GM12878 (cell line): Measurements from ENCODE around the gene ARHGAP15. TPM values are rescaled to one million over a fixed set of nuclear protein-coding genes. Genes with fewer than 3 reads are reported as not detected.

Source experiments
- ATAC-seq: fragments of 200-7000 bp; cut with Tn5 transposase; 3 replicates; pipeline ENCODE4 v1.9.1; 2020; ENCODE audit warnings: mild to moderate bottlenecking, moderate library complexity
- BruUV-seq: library from RNA; stranded (reverse); fragments of 400-500 nt; replicated peaks from 2 replicates; lab custom pipeline; 2021; lab: Mats Ljungman, UMichigan
- CTCF ChIA-PET: fragments of 300-600 bp; sonication (Branson Sonifier 250); formaldehyde crosslinking; extraction: SDS; loops from one replicate; lab custom pipeline; 2021; ENCODE audit warnings: inconsistent platforms; lab: Yijun Ruan, JAX
- POLR2A ChIA-PET: fragments of 350-600 bp; formaldehyde crosslinking; extraction: SDS; loops from one replicate; lab custom pipeline; 2021; ENCODE audit warnings: inconsistent platforms; lab: Charles Lee
- RAD21 ChIA-PET: fragments of 300-600 bp; sonication (Branson Sonifier 250); formaldehyde crosslinking; loops from one replicate; lab custom pipeline; 2023; ENCODE audit warnings: antibody characterized with exemption; ENCODE audit not compliant: unreplicated experiment; lab: Charles Lee
- SMC1A ChIA-PET: fragments of 300-600 bp; sonication (Branson Sonifier 250); formaldehyde crosslinking; loops from one replicate; lab custom pipeline; 2023; ENCODE audit not compliant: unreplicated experiment, uncharacterized antibody; lab: Charles Lee
- DNase-seq: peaks from one replicate; pipeline ENCODE4 v3.0.0-alpha.2; 2011; ENCODE audit warnings: low read depth, low spot score
- FAIRE-seq: peaks from 3 replicates; lab custom pipeline; 2011; peaks lifted over from hg19 to GRCh38; lab: Jason Lieb, UNC
- H2AFZ ChIP-seq: 2 replicates; pipeline ENCODE4 v1.6.0; 2011; ENCODE audit warnings: low read depth, low read length, control low read depth; ENCODE audit not compliant: control insufficient read depth
- H3K27ac ChIP-seq: 2 replicates; pipeline ENCODE4 v1.5.1; 2011; ENCODE audit warnings: control low read depth; ENCODE audit not compliant: control insufficient read depth, insufficient read depth
- H3K27me3 ChIP-seq, 2 experiments: replicated peaks in 1 of 2; 2 replicates each; pipeline versions ENCODE4 v1.6.0 to v1.6.1; 2011; ENCODE audit warnings: low read length in 1 of 2; ENCODE audit not compliant: control insufficient read depth in 2 of 2, insufficient read depth in 2 of 2
- H3K36me3 ChIP-seq, 2 experiments: 2 replicates each; pipeline ENCODE4 v1.5.1; 2011; ENCODE audit warnings: low read length in 1 of 2; ENCODE audit not compliant: control insufficient read depth in 2 of 2, insufficient read depth in 2 of 2
- H3K4me1 ChIP-seq: 2 replicates; pipeline ENCODE4 v1.6.1; 2011; ENCODE audit warnings: mild to moderate bottlenecking, low read length, moderate library complexity, mixed read lengths; ENCODE audit not compliant: control insufficient read depth, insufficient read depth
- H3K4me2 ChIP-seq: 2 replicates; pipeline ENCODE4 v1.6.0; 2011; ENCODE audit warnings: control low read depth; ENCODE audit not compliant: control insufficient read depth, insufficient read depth
- H3K4me3 ChIP-seq: fragments of 200-600 bp; sonication (generic); 2 replicates; pipeline ENCODE4 v1.5.1; 2016
- H3K79me2 ChIP-seq: 2 replicates; pipeline ENCODE4 v1.6.0; 2011; ENCODE audit warnings: low read length; ENCODE audit not compliant: control insufficient read depth, insufficient read depth
- H3K9ac ChIP-seq: 2 replicates; pipeline ENCODE4 v1.8.0; 2011; ENCODE audit warnings: low read length, control low read depth, mixed read lengths; ENCODE audit not compliant: control insufficient read depth, insufficient read depth
- H3K9me3 ChIP-seq: replicated peaks from 3 replicates; pipeline ENCODE4 v1.5.1; 2011; ENCODE audit warnings: mild to moderate bottlenecking, low read length; ENCODE audit not compliant: control insufficient read depth, insufficient read depth
- H4K20me1 ChIP-seq: 2 replicates; pipeline ENCODE4 v1.6.0; 2011; ENCODE audit not compliant: control insufficient read depth, insufficient read depth
- CTCF ChIP-seq, 3 experiments: IDR thresholded peaks in 2 of 3; conservative IDR thresholded peaks in 1 of 3; 2 replicates each; pipeline ENCODE4 v1.5.1; 2011; ENCODE audit warnings: low read depth in 3 of 3, low read length in 3 of 3, mild to moderate bottlenecking in 3 of 3, control low read depth in 2 of 3, moderate library complexity in 2 of 3, inconsistent platforms in 1 of 3, mixed read lengths in 1 of 3; ENCODE audit not compliant: control insufficient read depth in 2 of 3, insufficient read depth in 1 of 3; ENCODE audit errors: extremely low read depth in 1 of 3
- E2F8 ChIP-seq: fragments of 450-650 bp; IDR thresholded peaks from 2 replicates; pipeline ENCODE4 v1.6.1; 2018; ENCODE audit warnings: mild to moderate bottlenecking, low read depth, moderate library complexity; ENCODE audit not compliant: partially characterized antibody
- NFIC ChIP-seq: IDR thresholded peaks from 2 replicates; pipeline ENCODE4 v1.6.1; 2012; ENCODE audit warnings: low read depth, mild to moderate bottlenecking, inconsistent platforms, low read length, moderate library complexity
- RUNX3 ChIP-seq: IDR thresholded peaks from 2 replicates; pipeline ENCODE4 v1.6.1; 2012; ENCODE audit warnings: low read length, inconsistent platforms
- SPI1 ChIP-seq: IDR thresholded peaks from 2 replicates; pipeline ENCODE4 v1.6.1; 2011; ENCODE audit warnings: low read depth, mild to moderate bottlenecking, low read length, moderate library complexity, borderline replicate concordance; ENCODE audit not compliant: insufficient read depth
- SRF ChIP-seq, 2 experiments: IDR thresholded peaks; 2 replicates each; pipeline ENCODE4 v1.6.1; 2011; ENCODE audit warnings: low read depth in 2 of 2, low read length in 2 of 2, mild to moderate bottlenecking in 1 of 2, moderate library complexity in 1 of 2
- STAT1 ChIP-seq: fragments of 450-650 bp; conservative IDR thresholded peaks from 2 replicates; pipeline ENCODE4 v1.6.1; 2014; ENCODE audit warnings: antibody characterized with exemption, mild to moderate bottlenecking
- TCF12 ChIP-seq: IDR thresholded peaks from 2 replicates; pipeline ENCODE4 v1.6.1; 2011; ENCODE audit warnings: low read depth, mild to moderate bottlenecking, low read length
- ZNF384 ChIP-seq: IDR thresholded peaks from 2 replicates; pipeline ENCODE4 v1.6.1; 2012; ENCODE audit warnings: low read depth, mild to moderate bottlenecking, low read length, improper control_type of control experiment, borderline replicate concordance
- ZNF687 ChIP-seq: fragments of 450-650 bp; IDR thresholded peaks from 2 replicates; pipeline ENCODE4 v1.6.1; 2017; ENCODE audit warnings: mild to moderate bottlenecking, moderate library complexity
- WGBS: methylation state at CpG from one replicate; pipeline ENCODE4 v1.1.6; 2016; ENCODE audit warnings: low lambda C conversion rate; ENCODE audit not compliant: insufficient replicate concordance, insufficient coverage; ENCODE audit errors: missing lambda C conversion rate; 5-methylcytosine and 5-hydroxymethylcytosine counted together
- in situ Hi-C: fragments of 300-500 bp; cut with MboI; formaldehyde crosslinking; loops from 9 replicates; pipeline ENCODE4 v1.14.3; 2018; ENCODE audit warnings: mixed read lengths
- intact Hi-C: fragments of 100-400 bp; cut with micrococcal nuclease; formaldehyde crosslinking; loops from one replicate; pipeline ENCODE4 v1.14.2; 2022; ENCODE audit not compliant: unreplicated experiment
- polyA plus RNA-seq, 11 experiments: library from polyadenylated mRNA; depleted of rRNA in 4 of 11; unstranded in 6 of 11; stranded (reverse) in 5 of 11; fragments of >200 nt; fragmentation: Nextera tagmentation in 4 of 11; fragmentation: Illumina TruSeq in 1 of 11; extraction: Ambion mirVana in 4 of 11; extraction: Trizol in 1 of 11; gene quantifications; 1 replicate in 1 of 11; 2 replicates in 10 of 11; pipeline versions ENCODE4 v1.2.1 to v1.2.3, GENCODE V29; 2011 to 2016; ENCODE audit warnings: inconsistent platforms in 2 of 11, missing spikeins in 2 of 11, low read depth in 1 of 11
- total RNA-seq, 4 experiments: library from RNA; depleted of rRNA in 3 of 4; stranded (reverse); fragments of >200 nt in 3 of 4; fragmentation: Illumina TruSeq in 1 of 4; extraction: Trizol in 1 of 4; gene quantifications; 2 replicates each; pipeline versions ENCODE4 v1.2.1 to v1.2.3, GENCODE V29; 2013 to 2021

ARHGAP15 gene
- total and polyA plus RNA-seq, 10 of the 15 experiments (the other 5 are each of a cell fraction or from before 2014, with no cell fraction given): 38.0 to 92.6 (median 66.7) TPM

GRCh38 chr2:143807671-143808070 is 678.5 kb downstream of the ARHGAP15 start (continued):
- TF ChIP-seq NFIC (no peak), ZNF687 (no peak)

GRCh38 chr2:143808166-143808565 is 678.9 kb downstream of the ARHGAP15 start:
- Histone ChIP-seq H3K4me2 (no peak overlapping the region), H3K9ac (no peak overlapping the region), H3K36me3 (no peaks in the 10 kb centered on the region), H3K79me2 (no peaks in the 10 kb centered on the region), H4K20me1 (no peaks in the 10 kb centered on the region), H3K27ac (no peak overlapping the region), H3K27me3 (no peaks in the 10 kb centered on the region), H3K9me3 (no peaks in the 10 kb centered on the region), H2AFZ (no peak overlapping the region), H3K4me3 (no peak overlapping the region), H3K4me1 (peaks cover 3% of the 10 kb centered on the region; the same call in 1 of the 2 replicates)
- no TSS peak for BruUV-seq
- POLR2A ChIA-PET: interaction anchor here (0.6 kb wide), 1 partner anchor 663 kb away, joined by 3 read pairs; no protein-coding TSS in a partner anchor
- DNase-seq (no peak), FAIRE-seq (no peak), ATAC-seq (no peak)
- RAD21 ChIA-PET: no interaction called here
- CTCF ChIA-PET: interaction anchor here (0.8 kb wide), 1 partner anchor 121 kb away, joined by 3 read pairs; no protein-coding TSS in a partner anchor
- intact Hi-C loops (no loop called here), in situ Hi-C loops (no loop called here)
- 100% methylated on average over 1 of the region's 1 CpG for WGBS
- SMC1A ChIA-PET: interaction anchor here (1.3 kb wide), 1 partner anchor 17 kb away, joined by 4 read pairs; no protein-coding TSS in a partner anchor
- TF ChIP-seq ZNF384 (no peak), E2F8 (no peak), RUNX3 (no peak), TCF12 (no peak), CTCF (IDR thresholded peaks at IDR 0.05 in 2 of 3, conservative IDR thresholded peaks at IDR 0.05 in 1 of 3; ENCODE audit: control insufficient read depth in 2 of 3, extremely low read depth in 1 of 3, insufficient read depth in 1 of 3, low read depth in 3 of 3, low read length in 3 of 3) (no peak), STAT1 (no peak), SRF (IDR thresholded peaks at IDR 0.05; ENCODE audit: low read depth in 2 of 2, low read length in 2 of 2) (no peak), SPI1 (no peak)
